Heart left ventricle (tissue), 16 donors: ENCODE measurements around the gene SUN1. TPM values are rescaled to one million over a fixed set of nuclear protein-coding genes. Genes with fewer than 3 reads are reported as not detected.

Experiments
- ATAC-seq, 4 donors: fragments of 200-7000 bp; cut with Tn5 transposase; one replicate each; pipeline ENCODE4 v1.9.1; 2020 to 2022; ENCODE audit warnings: moderate library complexity in 4 of 4, mild to moderate bottlenecking in 3 of 4, moderate number of reproducible peaks in 1 of 4
- DNase-seq, 5 donors: peaks; one replicate each; pipeline ENCODE4 v3.0.0-alpha.2; 2020
- H3K27ac ChIP-seq, 12 donors: fragments of 200-600 bp; sonication (generic) in 4 of 12; one replicate each; pipeline versions ENCODE4 v1.5.0 to v1.8.0; 2016 to 2022; ENCODE audit warnings: mild to moderate bottlenecking in 2 of 12
- H3K27me3 ChIP-seq, 9 donors: fragments of 200-600 bp; sonication (generic) in 2 of 9; one replicate each; pipeline versions ENCODE4 v1.5.1 to v1.8.0; 2016 to 2022; ENCODE audit warnings: mild to moderate bottlenecking in 3 of 9
- H3K36me3 ChIP-seq, 9 donors: fragments of 200-600 bp; sonication (generic) in 2 of 9; one replicate each; pipeline versions ENCODE4 v1.5.0 to v1.8.0; 2018 to 2022; ENCODE audit warnings: mild to moderate bottlenecking in 2 of 9
- H3K4me1 ChIP-seq, 12 donors: fragments of 200-600 bp; sonication (generic) in 4 of 12; one replicate each; pipeline versions ENCODE4 v1.5.0 to v1.8.0; 2016 to 2022; ENCODE audit warnings: mild to moderate bottlenecking in 3 of 12
- H3K4me3 ChIP-seq, 12 donors: fragments of 200-600 bp; sonication (generic) in 4 of 12; one replicate each; pipeline versions ENCODE4 v1.5.0 to v1.8.0; 2017 to 2022; ENCODE audit warnings: mild to moderate bottlenecking in 9 of 12, moderate library complexity in 4 of 12
- H3K9me3 ChIP-seq, 12 donors: fragments of 200-600 bp; sonication (generic) in 4 of 12; one replicate each; pipeline versions ENCODE4 v1.5.0 to v1.8.0; 2016 to 2022; ENCODE audit warnings: mild to moderate bottlenecking in 1 of 12
- POLR2A ChIP-seq, 2 donors: fragments of 450-650 bp; IDR thresholded peaks; one replicate each; pipeline ENCODE4 v1.6.1; 2017; ENCODE audit warnings: antibody characterized with exemption in 2 of 2, mild to moderate bottlenecking in 2 of 2, moderate library complexity in 2 of 2
- WGBS, 4 donors: extraction: QIAGEN DNeasy Blood & Tissue Kit in 2 of 4; methylation state at CpG; one replicate each; pipeline versions ENCODE4 v1.1.5 to v1.1.7; 2013 to 2018; 5-methylcytosine and 5-hydroxymethylcytosine counted together
- intact Hi-C, 10 donors: fragments of 100-400 bp; cut with DNase I; formaldehyde crosslinking; loops; one replicate each; pipeline versions ENCODE4 v1.11.1 to v1.14.2; 2022
- polyA plus RNA-seq, 2 donors: library from polyadenylated mRNA; stranded (reverse); fragments of 200-250 nt; gene quantifications; one replicate each; pipeline ENCODE4 v1.2.3, GENCODE V29; 2013
- total RNA-seq, 9 donors: library from RNA; depleted of rRNA in 2 of 9; stranded (reverse); fragments of >200 nt in 2 of 9; fragmentation: NEBNext Ultra II Directional in 3 of 9; extraction: Animal tissue kit (Norgen Biotek cat#: 25700) in 3 of 9; gene quantifications; one replicate each; pipeline versions ENCODE4 v1.1.0 to v1.2.4, GENCODE V29; 2016 to 2023
- TF ChIP-seq, protein P1 (sequence below), 12 donors: fragments of 200-600 bp; sonication (generic) in 4 of 12; IDR thresholded peaks; one replicate each; pipeline versions ENCODE4 v1.5.0 to v1.8.0; 2018 to 2022; ENCODE audit warnings: antibody characterized with exemption in 12 of 12, mild to moderate bottlenecking in 5 of 12
- donor health status: ischemic (EF 13 %, LVEDD 7.1; RV severe dilation, severe dysfunction).
- donor health status: healthy with polysubstance abuse.
- donor health status: DM: no; HTN: yes; CAD: no.
- donor health status: DM: no; HTN: no; CAD: no.
- donor health status: ischemic (EF 25% LVEDD 6.9; RV normal size, moderate dysfunction).
- donor health status: ischemic (EF 25% LVEDD 5.7; RV mildly dilated, moderate dysfunction).
- donor health status: healthy.
- donor health status: DM: yes; HTN: yes; CAD: no.
- donor health status: ischemic (EF 35%, LVEDD 5.7; RV mildly dilated, moderate dysfunction).
- donor health status: nonischemic (EF 11% LVEDD 7.7; RV severe dilation, severe dysfunction).
- donor health status: DM: yes; HTN: yes; CAD: no.
- donor health status: PGD.
- donor health status: ischemic (EF 29% LVEDD 5.4; RV normal size, mild dysfunction).
- donor health status: nonischemic (EF 23%, LVEDD 6.1; RV moderate dilation, normal function).

Gene SUN1
- total and polyA plus RNA-seq, 11 donors: 111 to 203 (median 151) TPM

- TF ChIP-seq, protein P1, sequence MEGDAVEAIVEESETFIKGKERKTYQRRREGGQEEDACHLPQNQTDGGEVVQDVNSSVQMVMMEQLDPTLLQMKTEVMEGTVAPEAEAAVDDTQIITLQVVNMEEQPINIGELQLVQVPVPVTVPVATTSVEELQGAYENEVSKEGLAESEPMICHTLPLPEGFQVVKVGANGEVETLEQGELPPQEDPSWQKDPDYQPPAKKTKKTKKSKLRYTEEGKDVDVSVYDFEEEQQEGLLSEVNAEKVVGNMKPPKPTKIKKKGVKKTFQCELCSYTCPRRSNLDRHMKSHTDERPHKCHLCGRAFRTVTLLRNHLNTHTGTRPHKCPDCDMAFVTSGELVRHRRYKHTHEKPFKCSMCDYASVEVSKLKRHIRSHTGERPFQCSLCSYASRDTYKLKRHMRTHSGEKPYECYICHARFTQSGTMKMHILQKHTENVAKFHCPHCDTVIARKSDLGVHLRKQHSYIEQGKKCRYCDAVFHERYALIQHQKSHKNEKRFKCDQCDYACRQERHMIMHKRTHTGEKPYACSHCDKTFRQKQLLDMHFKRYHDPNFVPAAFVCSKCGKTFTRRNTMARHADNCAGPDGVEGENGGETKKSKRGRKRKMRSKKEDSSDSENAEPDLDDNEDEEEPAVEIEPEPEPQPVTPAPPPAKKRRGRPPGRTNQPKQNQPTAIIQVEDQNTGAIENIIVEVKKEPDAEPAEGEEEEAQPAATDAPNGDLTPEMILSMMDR (IDR thresholded peaks at IDR 0.05): no peak
- TF ChIP-seq POLR2A (IDR thresholded peaks at IDR 0.05): no peak
- H3K4me3 ChIP-seq: no peak overlapping the region
- intact Hi-C loops: loop anchor here in 2 of 10 donors (10.0 kb wide), 1 partner anchor 535 kb away; no protein-coding TSS in a partner anchor
- no peak for DNase-seq
- H3K27ac ChIP-seq: no peak overlapping the region
- ATAC-seq: no peak
- H3K4me1 ChIP-seq: no peaks in the 10 kb centered on the region
- no peaks in the 10 kb centered on the region for H3K9me3 ChIP-seq
- H3K36me3 ChIP-seq: peaks cover 8 to 100% (median 95%) of the 10 kb centered on the region in 9 donors
- no peaks in the 10 kb centered on the region for H3K27me3 ChIP-seq
- 66 to 73% (median 69%) methylated on average over 16 of the region's 16 CpGs for WGBS, 4 donors
These were observed 27.2 kb downstream of the SUN1 start for GRCh38 chr7:859359-860030.

DNA sequence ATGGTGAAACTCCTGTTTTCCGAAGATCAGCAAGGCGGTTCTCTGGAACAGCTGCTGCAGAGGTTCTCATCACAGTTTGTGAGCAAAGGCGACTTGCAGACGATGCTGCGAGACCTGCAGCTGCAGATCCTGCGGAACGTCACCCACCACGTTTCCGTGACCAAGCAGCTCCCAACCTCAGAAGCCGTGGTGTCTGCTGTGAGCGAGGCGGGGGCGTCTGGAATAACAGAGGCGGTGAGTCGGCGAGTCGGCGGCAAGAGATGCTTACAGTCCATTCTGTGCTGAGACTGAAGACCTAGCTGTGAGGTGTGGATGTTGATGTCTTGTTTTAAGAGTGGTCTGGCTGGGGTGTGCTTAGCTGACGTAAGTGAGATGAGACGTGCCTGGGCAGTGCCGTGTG is 27.9 kb downstream of the SUN1 start:
- H3K9me3 ChIP-seq: no peaks in the 10 kb centered on the region
- H3K27me3 ChIP-seq: no peaks in the 10 kb centered on the region
- TF ChIP-seq, protein P1 (IDR thresholded peaks at IDR 0.05): no peak
- no peak for TF ChIP-seq POLR2A (IDR thresholded peaks at IDR 0.05)
- WGBS, 4 donors: 90 to 94% (median 93%) methylated on average over 21 of the region's 21 CpGs
- intact Hi-C loops: loop anchor here in 2 of 10 donors (10.0 kb wide), 1 partner anchor 535 kb away; no protein-coding TSS in a partner anchor
- DNase-seq (no peak), ATAC-seq (no peak)
- no peak overlapping the region for H3K4me3 ChIP-seq
- H3K27ac ChIP-seq: no peak overlapping the region
- no peaks in the 10 kb centered on the region for H3K4me1 ChIP-seq
- peaks cover 8 to 100% (median 95%) of the 10 kb centered on the region in 9 donors for H3K36me3 ChIP-seq

DNA sequence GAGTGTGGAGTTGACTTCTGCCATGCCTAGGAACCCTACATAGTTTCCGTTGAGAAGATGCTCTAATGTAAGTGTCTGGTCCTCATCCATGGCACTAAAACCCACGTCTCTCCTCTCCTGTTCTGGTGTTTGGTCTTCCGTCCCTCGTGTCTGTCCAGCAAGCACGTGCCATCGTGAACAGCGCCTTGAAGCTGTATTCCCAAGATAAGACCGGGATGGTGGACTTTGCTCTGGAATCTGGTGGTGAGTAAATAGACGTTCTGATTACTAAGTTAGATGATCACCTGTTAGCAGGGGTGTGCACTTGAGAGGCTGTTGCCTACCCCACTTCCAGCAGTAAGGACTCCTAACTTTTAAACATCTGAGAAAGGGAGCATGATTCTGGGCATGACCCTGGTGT is 28.9 kb downstream of the SUN1 start:
- TF ChIP-seq POLR2A (IDR thresholded peaks at IDR 0.05): no peak
- TF ChIP-seq, protein P1 (IDR thresholded peaks at IDR 0.05): no peak
- H3K4me1 ChIP-seq: no peaks in the 10 kb centered on the region
- DNase-seq (no peak), ATAC-seq (no peak)
- intact Hi-C loops: loop anchor here in 2 of 10 donors (10.0 kb wide), 1 partner anchor 536 kb away; no protein-coding TSS in a partner anchor
- no peaks in the 10 kb centered on the region for H3K27me3 ChIP-seq
- no peak overlapping the region for H3K4me3 ChIP-seq
- peaks cover 8 to 100% (median 96%) of the 10 kb centered on the region in 9 donors for H3K36me3 ChIP-seq
- no peaks in the 10 kb centered on the region for H3K9me3 ChIP-seq
- WGBS, 4 donors: 81 to 89% (median 82%) methylated on average over 9 of the region's 9 CpGs
- H3K27ac ChIP-seq: no peak overlapping the region

DNA sequence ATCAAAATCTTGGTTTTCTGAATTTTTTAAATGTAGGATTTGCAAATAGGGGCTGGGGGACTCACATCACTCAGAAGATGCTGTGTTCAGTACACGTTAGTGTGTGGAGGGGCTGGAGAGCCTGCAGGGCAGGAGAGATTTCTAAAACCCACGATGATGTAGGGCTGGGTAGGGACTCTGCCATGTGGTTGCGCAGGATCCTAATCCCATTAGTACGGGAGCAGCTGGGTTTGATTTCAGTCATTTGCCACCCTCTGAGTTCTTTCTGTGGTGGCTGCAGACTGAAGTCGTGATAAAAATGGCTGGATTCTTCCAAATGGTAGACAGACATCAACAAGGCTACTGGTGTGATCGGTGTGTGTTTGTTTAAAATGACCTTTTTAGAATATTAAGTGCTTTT is 29.9 kb downstream of the SUN1 start:
- Histone ChIP-seq H3K4me1 (peaks cover 0 to 7% (median 3%) of the 10 kb centered on the region in 12 donors), H3K36me3 (peaks cover 8 to 99% (median 92%) of the 10 kb centered on the region in 9 donors), H3K9me3 (no peaks in the 10 kb centered on the region), H3K4me3 (no peak overlapping the region), H3K27ac (no peak overlapping the region), H3K27me3 (no peaks in the 10 kb centered on the region)
- intact Hi-C loops: loop anchor here in 2 of 10 donors (10.0 kb wide), 1 partner anchor 537 kb away; no protein-coding TSS in a partner anchor
- WGBS, 4 donors: 95 to 98% (median 97%) methylated on average over 6 of the region's 6 CpGs
- no peak for DNase-seq
- no peak for TF ChIP-seq POLR2A (IDR thresholded peaks at IDR 0.05)
- TF ChIP-seq, protein P1 (IDR thresholded peaks at IDR 0.05): no peak
- ATAC-seq: no peak
